ENCODE results near the gene CRTC1. TPM values are rescaled to one million over a fixed set of nuclear protein-coding genes. Genes with fewer than 3 reads are reported as not detected.

The CRTC1 gene
- total and polyA plus RNA-seq, 9 donors = 4.3 to 18.7 (median 14.7) TPM

GRCh38 chr19:18651733-18652132 lies 31.7 kb upstream of the CRTC1 start:
- Histone ChIP-seq H3K27ac (ENCODE audit: low read length) (no peak overlapping the region), H3K36me3 (ENCODE audit: control insufficient read depth, insufficient read depth, low read length) (no peaks in the 10 kb centered on the region), H3K4me1 (ENCODE audit: control insufficient read depth, insufficient read depth, low read length) (peaks cover 56% of the 10 kb centered on the region), H3K9me3 (replicated peaks; ENCODE audit: control insufficient read depth, low read depth, low read length) (no peaks in the 10 kb centered on the region), H3K27me3 (ENCODE audit: control insufficient read depth, insufficient read depth, low read length) (no peaks in the 10 kb centered on the region), H3K4me3 (ENCODE audit: low read length) (no peak overlapping the region)
- 73% methylated on average over 6 of the region's 6 CpGs for WGBS (ENCODE audit: insufficient coverage)
- DNase-seq = no peak

DNA sequence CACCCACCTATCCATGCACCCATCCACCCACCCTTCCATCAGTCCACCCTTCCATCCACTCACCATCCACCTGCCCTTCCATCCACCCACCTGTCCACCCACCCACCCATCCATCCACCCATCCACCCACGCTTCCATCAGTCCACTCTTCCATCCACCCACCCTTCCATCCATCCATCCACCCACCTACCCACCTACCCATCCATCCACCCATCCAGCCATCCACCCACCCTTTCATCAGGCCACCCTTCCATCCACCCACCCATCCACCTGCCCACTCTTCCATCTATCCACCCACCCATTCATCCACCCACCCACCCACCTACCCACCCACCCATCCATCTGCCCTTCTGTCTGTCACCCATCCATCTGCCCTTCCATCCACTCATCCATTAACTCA lies 29.6 kb upstream of the CRTC1 start:
- Histone ChIP-seq H3K9me3 (replicated peaks; ENCODE audit: control insufficient read depth, low read depth, low read length) (no peaks in the 10 kb centered on the region), H3K27ac (ENCODE audit: low read length) (no peak overlapping the region), H3K4me3 (ENCODE audit: low read length) (no peak overlapping the region), H3K27me3 (ENCODE audit: control insufficient read depth, insufficient read depth, low read length) (no peaks in the 10 kb centered on the region), H3K36me3 (ENCODE audit: control insufficient read depth, insufficient read depth, low read length) (no peaks in the 10 kb centered on the region), H3K4me1 (ENCODE audit: control insufficient read depth, insufficient read depth, low read length) (peaks cover 59% of the 10 kb centered on the region)
- DNase-seq = no peak
- 100% methylated on average over 1 of the region's 1 CpG for WGBS (ENCODE audit: insufficient coverage)

GRCh38 chr19:18654469-18654868 lies 29.0 kb upstream of the CRTC1 start:
- Histone ChIP-seq H3K9me3 (replicated peaks; ENCODE audit: control insufficient read depth, low read depth, low read length) (no peaks in the 10 kb centered on the region), H3K27ac (ENCODE audit: low read length) (no peak overlapping the region), H3K4me3 (ENCODE audit: low read length) (no peak overlapping the region), H3K36me3 (ENCODE audit: control insufficient read depth, insufficient read depth, low read length) (no peaks in the 10 kb centered on the region), H3K4me1 (ENCODE audit: control insufficient read depth, insufficient read depth, low read length) (peaks cover 59% of the 10 kb centered on the region), H3K27me3 (ENCODE audit: control insufficient read depth, insufficient read depth, low read length) (no peaks in the 10 kb centered on the region)
- 97% methylated on average over 7 of the region's 7 CpGs for WGBS (ENCODE audit: insufficient coverage)
- DNase-seq = no peak

- DNase-seq = no peak
- Histone ChIP-seq H3K4me3 (ENCODE audit: low read length) (no peak overlapping the region), H3K4me1 (ENCODE audit: control insufficient read depth, insufficient read depth, low read length) (peaks cover 59% of the 10 kb centered on the region), H3K27ac (ENCODE audit: low read length) (no peak overlapping the region), H3K36me3 (ENCODE audit: control insufficient read depth, insufficient read depth, low read length) (no peaks in the 10 kb centered on the region), H3K9me3 (replicated peaks; ENCODE audit: control insufficient read depth, low read depth, low read length) (no peaks in the 10 kb centered on the region), H3K27me3 (ENCODE audit: control insufficient read depth, insufficient read depth, low read length) (no peaks in the 10 kb centered on the region)
- 94% methylated on average over 7 of the region's 13 CpGs for WGBS (ENCODE audit: insufficient coverage)
Observed at GRCh38 chr19:18655173-18655844, 28.2 kb upstream of the CRTC1 start.

DNA sequence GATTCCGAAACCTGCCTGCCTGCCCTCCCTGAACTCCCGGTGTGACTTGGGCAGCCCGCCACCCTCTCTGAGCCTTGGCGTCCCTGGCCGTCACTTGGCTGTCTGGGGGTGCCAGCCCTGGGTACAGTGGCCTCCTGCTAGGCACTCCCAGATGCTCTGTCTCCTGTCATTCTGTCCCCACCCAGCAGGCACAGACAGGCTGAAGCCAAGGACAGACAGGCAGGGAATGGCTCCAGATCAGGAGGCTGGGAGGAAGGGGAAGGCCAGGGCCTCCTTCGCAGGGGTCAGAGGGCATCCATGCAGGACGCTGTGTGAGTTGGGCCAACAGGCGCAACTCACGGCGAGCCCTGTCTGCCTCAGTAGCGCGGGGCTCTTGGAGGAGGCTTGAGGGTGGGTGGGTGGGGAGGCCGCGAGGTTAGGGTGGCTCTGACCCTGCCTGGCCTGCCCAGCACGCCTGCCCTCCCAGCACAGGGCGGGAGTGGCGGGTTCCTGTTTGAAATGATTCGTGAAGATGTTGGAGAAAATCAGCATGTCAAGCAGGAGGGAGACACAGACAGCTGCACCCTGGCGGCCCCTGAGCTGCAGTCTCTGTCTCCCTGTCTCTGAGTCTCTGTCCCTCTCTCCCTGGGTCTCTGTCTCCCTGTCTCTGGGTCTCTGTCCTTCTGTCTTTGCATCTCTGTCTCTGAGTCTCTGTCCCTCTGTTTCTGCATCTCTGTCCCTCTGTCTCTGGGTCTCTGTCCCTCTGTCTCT lies 27.0 kb upstream of the CRTC1 start:
- Histone ChIP-seq H3K27me3 (ENCODE audit: control insufficient read depth, insufficient read depth, low read length) (no peaks in the 10 kb centered on the region), H3K9me3 (replicated peaks; ENCODE audit: control insufficient read depth, low read depth, low read length) (no peaks in the 10 kb centered on the region), H3K36me3 (ENCODE audit: control insufficient read depth, insufficient read depth, low read length) (no peaks in the 10 kb centered on the region), H3K4me3 (ENCODE audit: low read length) (no peak overlapping the region), H3K4me1 (ENCODE audit: control insufficient read depth, insufficient read depth, low read length) (peaks cover 54% of the 10 kb centered on the region), H3K27ac (ENCODE audit: low read length) (no peak overlapping the region)
- whole genome bisulfite sequencing (ENCODE audit: insufficient coverage) = 83% methylated on average over 6 of the region's 19 CpGs
- DNase-seq = no peak

DNA sequence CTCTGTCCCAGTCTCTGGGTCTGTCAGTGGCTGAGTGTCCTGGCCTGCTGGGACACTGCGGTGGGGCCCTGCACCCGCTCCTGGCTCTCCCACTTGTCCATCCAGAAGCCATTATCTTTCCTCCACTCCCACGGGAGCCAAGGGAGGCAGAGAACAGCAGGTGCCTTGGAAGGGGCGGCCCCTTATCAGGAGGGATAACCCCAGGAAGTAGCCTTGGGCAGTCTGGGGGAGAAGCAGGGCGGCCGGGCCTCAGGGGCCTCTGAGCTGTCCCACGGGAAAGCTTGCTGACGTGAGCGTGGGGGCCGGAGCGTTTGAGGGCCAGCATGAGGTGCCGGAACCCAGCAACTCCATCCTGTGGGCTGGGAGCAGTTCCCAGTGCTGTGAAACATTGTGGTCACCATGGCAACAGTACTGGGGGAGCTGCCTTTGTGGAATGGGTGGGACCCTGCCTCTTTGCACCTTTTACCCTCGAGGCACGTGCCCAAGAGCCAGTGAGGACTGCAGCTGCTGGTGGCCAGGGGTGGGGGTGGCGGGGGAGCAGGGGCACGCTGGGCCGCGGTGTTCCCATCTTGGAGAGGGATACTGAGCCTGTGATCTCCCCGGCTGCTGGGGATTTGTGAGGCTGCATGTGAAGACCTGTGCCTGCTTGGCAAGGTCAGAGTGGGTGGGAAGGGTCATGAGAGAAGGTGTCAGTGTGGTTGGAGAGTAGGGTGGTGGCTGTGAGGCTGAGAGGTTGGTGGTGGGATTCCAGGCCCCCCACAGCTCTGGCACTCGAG lies 25.7 kb upstream of the CRTC1 start:
- 34% methylated on average over 17 of the region's 20 CpGs for WGBS (ENCODE audit: insufficient coverage)
- no peaks in the 10 kb centered on the region for H3K9me3 ChIP-seq (replicated peaks; ENCODE audit: control insufficient read depth, low read depth, low read length)
- peak; percentile 81 for DNase-seq
- H3K27ac ChIP-seq (ENCODE audit: low read length) = peak overlapping the region; percentile 7
- H3K36me3 ChIP-seq (ENCODE audit: control insufficient read depth, insufficient read depth, low read length) = no peaks in the 10 kb centered on the region
- H3K4me1 ChIP-seq (ENCODE audit: control insufficient read depth, insufficient read depth, low read length) = peaks cover 47% of the 10 kb centered on the region
- no peaks in the 10 kb centered on the region for H3K27me3 ChIP-seq (ENCODE audit: control insufficient read depth, insufficient read depth, low read length)
- H3K4me3 ChIP-seq (ENCODE audit: low read length) = no peak overlapping the region

DNA sequence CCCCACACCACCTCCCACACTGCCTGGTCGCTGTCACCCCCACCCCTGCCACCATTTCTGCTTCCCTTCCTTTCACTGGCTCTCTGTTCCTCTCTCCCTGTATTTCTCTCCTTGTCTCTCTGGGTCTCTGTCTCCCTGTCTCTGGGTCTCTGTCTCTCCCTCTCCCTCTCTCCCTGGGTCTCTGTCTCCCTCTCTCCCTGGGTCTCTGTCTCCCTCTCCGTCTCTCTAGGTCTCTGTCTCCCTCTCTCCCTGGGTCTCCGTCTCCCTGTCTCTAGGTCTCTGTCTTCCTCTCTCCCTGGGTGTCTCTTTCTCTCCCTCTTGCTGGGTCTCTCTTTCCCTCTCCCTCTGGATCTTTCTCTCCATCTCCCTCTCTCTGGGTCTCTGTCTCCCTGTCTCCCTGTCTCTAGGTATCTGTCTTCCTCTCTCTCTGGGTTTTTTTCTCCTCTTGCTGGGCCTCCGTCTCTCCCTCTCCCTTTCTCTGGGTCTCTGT lies 25.1 kb upstream of the CRTC1 start:
- Histone ChIP-seq H3K27me3 (ENCODE audit: control insufficient read depth, insufficient read depth, low read length) (no peaks in the 10 kb centered on the region), H3K27ac (ENCODE audit: low read length) (peak overlapping the region; percentile 56), H3K4me3 (ENCODE audit: low read length) (no peak overlapping the region), H3K4me1 (ENCODE audit: control insufficient read depth, insufficient read depth, low read length) (peaks cover 53% of the 10 kb centered on the region), H3K36me3 (ENCODE audit: control insufficient read depth, insufficient read depth, low read length) (no peaks in the 10 kb centered on the region), H3K9me3 (replicated peaks; ENCODE audit: control insufficient read depth, low read depth, low read length) (no peaks in the 10 kb centered on the region)
- no peak for DNase-seq
- WGBS (ENCODE audit: insufficient coverage) = 70% methylated on average over 4 of the region's 4 CpGs

GRCh38 chr19:18659281-18660050 lies 24.0 kb upstream of the CRTC1 start:
- peak; percentile 92 for DNase-seq
- Histone ChIP-seq H3K36me3 (ENCODE audit: control insufficient read depth, insufficient read depth, low read length) (no peaks in the 10 kb centered on the region), H3K4me3 (ENCODE audit: low read length) (peak overlapping the region; percentile 5), H3K9me3 (replicated peaks; ENCODE audit: control insufficient read depth, low read depth, low read length) (no peaks in the 10 kb centered on the region), H3K27ac (ENCODE audit: low read length) (peak overlapping the region; percentile 56), H3K27me3 (ENCODE audit: control insufficient read depth, insufficient read depth, low read length) (no peaks in the 10 kb centered on the region), H3K4me1 (ENCODE audit: control insufficient read depth, insufficient read depth, low read length) (peaks cover 58% of the 10 kb centered on the region)
- 32% methylated on average over 18 of the region's 30 CpGs for WGBS (ENCODE audit: insufficient coverage)

GRCh38 chr19:18660051-18660910 lies 23.2 kb upstream of the CRTC1 start:
- no peak overlapping the region for H3K4me3 ChIP-seq (ENCODE audit: low read length)
- H3K36me3 ChIP-seq (ENCODE audit: control insufficient read depth, insufficient read depth, low read length) = peaks cover 1% of the 10 kb centered on the region
- peak overlapping the region; percentile 56 for H3K27ac ChIP-seq (ENCODE audit: low read length)
- 75% methylated on average over 21 of the region's 37 CpGs for whole genome bisulfite sequencing (ENCODE audit: insufficient coverage)
- no peaks in the 10 kb centered on the region for H3K27me3 ChIP-seq (ENCODE audit: control insufficient read depth, insufficient read depth, low read length)
- peaks cover 58% of the 10 kb centered on the region for H3K4me1 ChIP-seq (ENCODE audit: control insufficient read depth, insufficient read depth, low read length)
- DNase-seq = no peak
- H3K9me3 ChIP-seq (replicated peaks; ENCODE audit: control insufficient read depth, low read depth, low read length) = no peaks in the 10 kb centered on the region
